Epithelial cell of proximal tubule (primary cell): ENCODE results near the gene OR2A42. TPM values are rescaled to one million over a fixed set of nuclear protein-coding genes. Genes with fewer than 3 reads are reported as not detected.
"Not testable (repeated sequence)": the region's sequence is repeated elsewhere in the genome, so short reads cannot be mapped to it uniquely, and the experiment has no call there.

ENCODE experiments used
- DNase-seq: peaks from one replicate; pipeline ENCODE4 v3.0.0-alpha.2; 2011; ENCODE audit warnings: low read depth
- H3K4me3 ChIP-seq: 2 replicates; pipeline ENCODE4 v1.5.1; 2011; ENCODE audit warnings: low read depth, mild to moderate bottlenecking, low read length
- total RNA-seq: library from RNA; depleted of rRNA; stranded (reverse); fragments of >200 nt; gene quantifications from 2 replicates; pipeline ENCODE4 v1.2.3, GENCODE V29; 2015
- TF ChIP-seq, protein P1 (sequence below): conservative IDR thresholded peaks from 2 replicates; pipeline ENCODE4 v1.5.1; 2012; ENCODE audit warnings: low read depth, mild to moderate bottlenecking, low read length

OR2A42 gene
- total RNA-seq, 1 donor from 2014 or later, result not detected

- not testable (repeated sequence) for H3K4me3 ChIP-seq, DNase-seq
Observed at GRCh38 chr7:144179165-144179479, 60.3 kb downstream of the OR2A42 start.

GRCh38 chr7:144178380-144179164 lies 60.8 kb downstream of the OR2A42 start:
- DNase-seq, H3K4me3 ChIP-seq: not testable (repeated sequence)
- TF ChIP-seq, protein P1, sequence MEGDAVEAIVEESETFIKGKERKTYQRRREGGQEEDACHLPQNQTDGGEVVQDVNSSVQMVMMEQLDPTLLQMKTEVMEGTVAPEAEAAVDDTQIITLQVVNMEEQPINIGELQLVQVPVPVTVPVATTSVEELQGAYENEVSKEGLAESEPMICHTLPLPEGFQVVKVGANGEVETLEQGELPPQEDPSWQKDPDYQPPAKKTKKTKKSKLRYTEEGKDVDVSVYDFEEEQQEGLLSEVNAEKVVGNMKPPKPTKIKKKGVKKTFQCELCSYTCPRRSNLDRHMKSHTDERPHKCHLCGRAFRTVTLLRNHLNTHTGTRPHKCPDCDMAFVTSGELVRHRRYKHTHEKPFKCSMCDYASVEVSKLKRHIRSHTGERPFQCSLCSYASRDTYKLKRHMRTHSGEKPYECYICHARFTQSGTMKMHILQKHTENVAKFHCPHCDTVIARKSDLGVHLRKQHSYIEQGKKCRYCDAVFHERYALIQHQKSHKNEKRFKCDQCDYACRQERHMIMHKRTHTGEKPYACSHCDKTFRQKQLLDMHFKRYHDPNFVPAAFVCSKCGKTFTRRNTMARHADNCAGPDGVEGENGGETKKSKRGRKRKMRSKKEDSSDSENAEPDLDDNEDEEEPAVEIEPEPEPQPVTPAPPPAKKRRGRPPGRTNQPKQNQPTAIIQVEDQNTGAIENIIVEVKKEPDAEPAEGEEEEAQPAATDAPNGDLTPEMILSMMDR, result peak; percentile 42

Other genes starting within 250 kb of the OR2A42 start
- not detected in 2 replicates for gene OR6B1, start 239.3 kb downstream of the OR2A42 start, total RNA-seq
- gene OR2A5, start 190.7 kb downstream of the OR2A42 start, total RNA-seq, result not detected in 2 replicates
- not detected in 2 replicates for gene OR2A25, start 169.8 kb downstream of the OR2A42 start, total RNA-seq
- not detected in 2 replicates for gene OR2A12, start 153.3 kb downstream of the OR2A42 start, total RNA-seq
- gene OR2A2, start 130.0 kb downstream of the OR2A42 start, total RNA-seq, result not detected in 2 replicates
- not detected in 2 replicates for gene OR2A14, start 116.4 kb downstream of the OR2A42 start, total RNA-seq
- 2.8 and 3.8 TPM in 2 replicates for gene CTAGE4, start 56.1 kb downstream of the OR2A42 start, total RNA-seq
- 3.3 and 5.3 TPM in 2 replicates for gene ARHGEF35, start 43.8 kb downstream of the OR2A42 start, total RNA-seq
- 2.0 and 8.0 TPM in 2 replicates for gene OR2A7, start 25.2 kb upstream of the OR2A42 start, total RNA-seq
- gene CTAGE8, start 29.7 kb upstream of the OR2A42 start, total RNA-seq, result 9.5 TPM in 1 of 2 replicates, not detected in the other
- 0.17 TPM in 1 of 2 replicates, not detected in the other for gene OR2A1, start 72.8 kb upstream of the OR2A42 start, total RNA-seq
- gene ARHGEF5, start 115.8 kb upstream of the OR2A42 start, total RNA-seq, result 22.4 and 34.5 TPM in 2 replicates
- not detected in 2 replicates for gene NOBOX, start 164.1 kb upstream of the OR2A42 start, total RNA-seq